ENCODE data around the gene HLX. TPM values are rescaled to one million over a fixed set of nuclear protein-coding genes. Genes with fewer than 3 reads are reported as not detected.

Gene HLX
- total and polyA plus RNA-seq, 2 of the 13 experiments (the other 11 are each of a cell fraction or from before 2014, with no cell fraction given): 0.30 to 0.35 TPM

- TF ChIP-seq ZNF609 (CRISPR knock-in tag; IDR thresholded peaks at IDR 0.05; ENCODE audit: borderline replicate concordance): peak; percentile 40; the same call in 1 of the 2 replicates
- no peak for TF ChIP-seq CREB1 (IDR thresholded peaks at IDR 0.05)
- 0 out of 2 replicates have a peak, but pooled peaks have one; percentile 15 for TF ChIP-seq CREB1 (CRISPR knock-in tag; IDR thresholded peaks at IDR 0.05)
- no peak for TF ChIP-seq MAFF (IDR thresholded peaks at IDR 0.05; ENCODE audit: low read depth, low read length)
- TF ChIP-seq MED13 (CRISPR knock-in tag; IDR thresholded peaks at IDR 0.05): no peak
- no peak for TF ChIP-seq ZNF230 (CRISPR knock-in tag; IDR thresholded peaks at IDR 0.05)
- peak; percentile 68 to 82 for TF ChIP-seq NR2F1 (CRISPR knock-in tag; IDR thresholded peaks at IDR 0.05)
- TF ChIP-seq HES4 (CRISPR knock-in tag; IDR thresholded peaks at IDR 0.05; ENCODE audit: borderline replicate concordance): no peak
- no peak for TF ChIP-seq SNAPC2 (CRISPR knock-in tag; IDR thresholded peaks at IDR 0.05)
- TF ChIP-seq PREB (CRISPR knock-in tag; IDR thresholded peaks at IDR 0.05): no peak
- TF ChIP-seq PATZ1 (CRISPR knock-in tag; IDR thresholded peaks at IDR 0.05): no peak
- no peak for TF ChIP-seq THAP8 (CRISPR knock-in tag; IDR thresholded peaks at IDR 0.05; ENCODE audit: borderline replicate concordance)
- TF ChIP-seq TBX3 (IDR thresholded peaks at IDR 0.05; ENCODE audit: borderline replicate concordance): peak; percentile 17; the same call in 1 of the 2 replicates
- no peak for TF ChIP-seq ZNF354B (CRISPR knock-in tag; IDR thresholded peaks at IDR 0.05)
- TF ChIP-seq ZNF10 (CRISPR knock-in tag; IDR thresholded peaks at IDR 0.05; ENCODE audit: borderline replicate concordance, low read depth): no peak
- no peak for TF ChIP-seq SUZ12 (IDR thresholded peaks at IDR 0.05; ENCODE audit: low read depth, low read length)
- no peak for TF ChIP-seq HMGXB4 (CRISPR knock-in tag; IDR thresholded peaks at IDR 0.05; ENCODE audit: borderline replicate concordance in 1 of 2, low read depth in 1 of 2)
- no peak for TF ChIP-seq SATB2 (CRISPR knock-in tag; IDR thresholded peaks at IDR 0.05)
Observed at GRCh38 chr1:220905650-220906560, 26.7 kb downstream of the HLX start (continued).

Measured in HepG2 (cell line).